Caco-2 (cell line): Measurements from ENCODE around the gene TJP2. TPM values are rescaled to one million over a fixed set of nuclear protein-coding genes. Genes with fewer than 3 reads are reported as not detected.
A peak's percentile ranks its signal among the peaks of the same experiment; 100 is the strongest.

Experiments used
- Bru-seq: library from RNA; stranded (reverse); fragments of 400-500 nt; gene quantifications from one replicate; lab custom pipeline; 2021; lab: Mats Ljungman, UMichigan
- BruChase-seq, 2 experiments: library from RNA; stranded (reverse); fragments of 400-500 nt; gene quantifications; one replicate each; lab custom pipeline; 2021; lab: Mats Ljungman, UMichigan
- BruUV-seq: library from RNA; stranded (reverse); fragments of 400-500 nt; replicated peaks from 2 replicates; lab custom pipeline; 2021; lab: Mats Ljungman, UMichigan
- CTCF ChIA-PET: fragments of 300-600 bp; sonication (Branson Sonifier 250); formaldehyde crosslinking; loops from one replicate; lab custom pipeline; 2022; ENCODE audit warnings: antibody characterized with exemption; lab: Charles Lee
- POLR2A ChIA-PET: fragments of 300-600 bp; sonication (Branson Sonifier 250); formaldehyde crosslinking; loops from one replicate; lab custom pipeline; 2022; ENCODE audit warnings: antibody characterized with exemption; lab: Charles Lee
- DNase-seq, 2 experiments: peaks; one replicate each; pipeline versions ENCODE4 v3.0.0 to v3.0.0-alpha.2; 2020 to 2022
- H3K27me3 ChIP-seq: replicated peaks from 2 replicates; pipeline ENCODE4 v1.6.0; 2011; ENCODE audit warnings: low read length; ENCODE audit not compliant: control insufficient read depth, insufficient read depth
- H3K36me3 ChIP-seq: 2 replicates; pipeline ENCODE4 v1.5.1; 2011; ENCODE audit warnings: low read length; ENCODE audit not compliant: control insufficient read depth, insufficient read depth
- H3K4me1 ChIP-seq: fragments of 250-450 bp; sonication (Bioruptor Pico); 2 replicates; pipeline ENCODE4 v1.5.1; 2020; ENCODE audit warnings: mild to moderate bottlenecking
- H3K4me3 ChIP-seq: 2 replicates; pipeline ENCODE4 v1.5.1; 2011; ENCODE audit warnings: low read depth, mild to moderate bottlenecking, control low read depth, low read length
- H3K9me3 ChIP-seq: fragments of 250-450 bp; sonication (Bioruptor Pico); 2 replicates; pipeline ENCODE4 v1.5.1; 2020; ENCODE audit warnings: mild to moderate bottlenecking, moderate library complexity
- H3K27ac Mint-ChIP-seq: one replicate; pipeline ENCODE4 v1.8.0; 2022; ENCODE audit warnings: mixed read lengths; ENCODE audit not compliant: unreplicated experiment
- H3K27me3 Mint-ChIP-seq: one replicate; pipeline ENCODE4 v1.8.0; 2022; ENCODE audit warnings: mixed read lengths; ENCODE audit not compliant: insufficient read depth, unreplicated experiment
- H3K36me3 Mint-ChIP-seq: one replicate; pipeline ENCODE4 v1.8.0; 2022; ENCODE audit warnings: mild to moderate bottlenecking, mixed read lengths; ENCODE audit not compliant: insufficient read depth, unreplicated experiment
- H3K4me1 Mint-ChIP-seq: one replicate; pipeline ENCODE4 v1.8.0; 2022; ENCODE audit warnings: low read depth, mixed read lengths; ENCODE audit not compliant: unreplicated experiment
- H3K4me3 Mint-ChIP-seq: one replicate; pipeline ENCODE4 v1.8.0; 2022; ENCODE audit warnings: mild to moderate bottlenecking, moderate library complexity, mixed read lengths; ENCODE audit not compliant: unreplicated experiment
- H3K9me3 Mint-ChIP-seq: one replicate; pipeline ENCODE4 v1.8.0; 2022; ENCODE audit warnings: mixed read lengths; ENCODE audit not compliant: unreplicated experiment
- intact Hi-C: fragments of 100-400 bp; cut with micrococcal nuclease; formaldehyde crosslinking; loops from one replicate; pipeline ENCODE4 v1.10.0; 2022; ENCODE audit not compliant: unreplicated experiment
- long read RNA-seq: library from polyadenylated mRNA; stranded (forward); transcript quantifications from one replicate; pipeline ENCODE4 v2.0.0, GENCODE V29; 2022
- total RNA-seq: library from RNA; stranded (reverse); gene quantifications from 2 replicates; pipeline ENCODE4 v1.2.3, GENCODE V29; 2022
- TF ChIP-seq, protein P1 (sequence below), 2 experiments: fragments of 200-600 bp in 1 of 2; IDR thresholded peaks; 1 replicate in 1 of 2; 2 replicates in 1 of 2; pipeline versions ENCODE4 v1.5.1 to v1.8.0; 2011 to 2022; ENCODE audit warnings: antibody characterized with exemption in 1 of 2, control low read depth in 1 of 2, inconsistent platforms in 1 of 2, low read depth in 1 of 2, low read length in 1 of 2, mild to moderate bottlenecking in 1 of 2, moderate library complexity in 1 of 2; ENCODE audit not compliant: insufficient read depth in 1 of 2, severe bottlenecking in 1 of 2, unreplicated experiment in 1 of 2

Gene TJP2
- 35.8 and 36.7 TPM in 2 replicates for total RNA-seq
- percentile 44 among the genes with signal in this experiment for Bru-seq, nascent RNA
- percentile 41 among the genes with signal in this experiment for BruChase-seq, experiment 1, labeled RNA remaining after a 2-hour chase
- BruChase-seq, experiment 2, labeled RNA remaining after a 6-hour chase: percentile 44 among the genes with signal in this experiment
- long read RNA-seq, partial matches to known transcripts: 17 of 23 reads
- long read RNA-seq, other reads (novel, unspliced or antisense): 6 of 23 reads

DNA sequence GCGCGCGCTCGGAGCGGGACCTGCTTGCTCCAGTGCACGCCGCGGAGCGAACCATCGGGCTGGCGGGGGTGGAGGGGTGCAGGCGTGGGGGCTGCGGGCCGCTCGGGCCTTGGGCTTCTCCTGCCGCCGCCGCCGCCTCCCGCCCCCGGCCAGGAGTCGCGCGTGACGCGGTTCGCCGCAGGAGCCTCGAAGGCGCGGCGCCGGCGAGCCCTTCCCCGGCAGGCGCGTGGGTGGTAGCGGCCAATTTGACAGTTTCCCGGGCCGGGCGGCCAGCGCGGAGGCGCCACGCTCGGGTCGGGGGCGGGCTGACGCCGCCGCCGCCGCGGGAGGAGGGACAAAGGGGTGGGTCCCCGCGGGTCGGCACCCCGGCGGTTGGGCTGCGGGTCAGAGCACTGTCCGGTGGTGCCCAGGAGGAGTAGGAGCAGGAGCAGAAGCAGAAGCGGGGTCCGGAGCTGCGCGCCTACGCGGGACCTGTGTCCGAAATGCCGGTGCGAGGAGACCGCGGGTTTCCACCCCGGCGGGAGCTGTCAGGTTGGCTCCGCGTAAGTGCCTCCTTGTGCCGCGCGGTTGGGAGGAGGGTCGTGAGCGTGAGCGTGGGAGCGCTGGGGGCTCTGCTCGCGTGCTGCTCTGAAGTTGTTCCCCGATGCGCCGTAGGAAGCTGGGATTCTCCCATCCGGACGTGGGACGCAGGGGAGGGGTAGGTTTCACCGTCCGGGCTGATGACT is at the start of gene TJP2:
TSS of gene TJP2 (plus strand) at position 387 of the 725 bp plus-strand sequence. CDS start at position 483, 96 bp downstream.
- Mint-ChIP-seq H3K9me3 (no peaks in the 10 kb centered on the region), H3K36me3 (peaks cover 6% of the 10 kb centered on the region), H3K27me3 (no peaks in the 10 kb centered on the region), H3K4me3 (no peak within 1 kb of the TSS), H3K27ac (no peak within 1 kb of the TSS), H3K4me1 (peaks cover 19% of the 10 kb centered on the region)
- TF ChIP-seq, protein P1, sequence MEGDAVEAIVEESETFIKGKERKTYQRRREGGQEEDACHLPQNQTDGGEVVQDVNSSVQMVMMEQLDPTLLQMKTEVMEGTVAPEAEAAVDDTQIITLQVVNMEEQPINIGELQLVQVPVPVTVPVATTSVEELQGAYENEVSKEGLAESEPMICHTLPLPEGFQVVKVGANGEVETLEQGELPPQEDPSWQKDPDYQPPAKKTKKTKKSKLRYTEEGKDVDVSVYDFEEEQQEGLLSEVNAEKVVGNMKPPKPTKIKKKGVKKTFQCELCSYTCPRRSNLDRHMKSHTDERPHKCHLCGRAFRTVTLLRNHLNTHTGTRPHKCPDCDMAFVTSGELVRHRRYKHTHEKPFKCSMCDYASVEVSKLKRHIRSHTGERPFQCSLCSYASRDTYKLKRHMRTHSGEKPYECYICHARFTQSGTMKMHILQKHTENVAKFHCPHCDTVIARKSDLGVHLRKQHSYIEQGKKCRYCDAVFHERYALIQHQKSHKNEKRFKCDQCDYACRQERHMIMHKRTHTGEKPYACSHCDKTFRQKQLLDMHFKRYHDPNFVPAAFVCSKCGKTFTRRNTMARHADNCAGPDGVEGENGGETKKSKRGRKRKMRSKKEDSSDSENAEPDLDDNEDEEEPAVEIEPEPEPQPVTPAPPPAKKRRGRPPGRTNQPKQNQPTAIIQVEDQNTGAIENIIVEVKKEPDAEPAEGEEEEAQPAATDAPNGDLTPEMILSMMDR (IDR thresholded peaks at IDR 0.05; ENCODE audit: insufficient read depth in 1 of 2, low read depth in 1 of 2, low read length in 1 of 2, severe bottlenecking in 1 of 2, unreplicated experiment in 1 of 2): no peak
- intact Hi-C loops: no loop called here
- Histone ChIP-seq H3K4me1 (no peaks in the 10 kb centered on the region), H3K9me3 (no peaks in the 10 kb centered on the region), H3K27me3 (no peaks in the 10 kb centered on the region), H3K4me3 (no peak within 1 kb of the TSS), H3K36me3 (no peaks in the 10 kb centered on the region)
- CTCF ChIA-PET: no interaction called here
- no TSS peak for BruUV-seq
- POLR2A ChIA-PET: no interaction called here
- DNase-seq: no peak

GRCh38 chr9:69130456-69131441 is 43.3 kb upstream of the TJP2 start:
- no peaks in the 10 kb centered on the region for H3K36me3 ChIP-seq
- ChIA-PET CTCF (no interaction called here), POLR2A (no interaction called here)
- peak overlapping the region; percentile 62 for H3K27ac Mint-ChIP-seq
- no peaks in the 10 kb centered on the region for H3K9me3 ChIP-seq
- BruUV-seq: no TSS peak
- no peaks in the 10 kb centered on the region for H3K9me3 Mint-ChIP-seq
- TF ChIP-seq, protein P1 (IDR thresholded peaks at IDR 0.05; ENCODE audit: insufficient read depth in 1 of 2, low read depth in 1 of 2, low read length in 1 of 2, severe bottlenecking in 1 of 2, unreplicated experiment in 1 of 2): no peak
- H3K4me3 Mint-ChIP-seq: no peak overlapping the region
- intact Hi-C loops: no loop called here
- H3K36me3 Mint-ChIP-seq: peaks cover 13% of the 10 kb centered on the region
- no peaks in the 10 kb centered on the region for H3K27me3 ChIP-seq
- H3K4me1 ChIP-seq: no peaks in the 10 kb centered on the region; the same call in 1 of the 2 replicates
- no peak overlapping the region for H3K4me3 ChIP-seq
- H3K27me3 Mint-ChIP-seq: no peaks in the 10 kb centered on the region
- peaks cover 7% of the 10 kb centered on the region for H3K4me1 Mint-ChIP-seq
- no peak for DNase-seq

- H3K9me3 ChIP-seq: no peaks in the 10 kb centered on the region
- POLR2A ChIA-PET: no interaction called here
Observed at GRCh38 chr9:69131682-69132081, 42.4 kb upstream of the TJP2 start.

More at GRCh38 chr9:69131682-69132081, 42.4 kb upstream of the TJP2 start:
- Histone ChIP-seq H3K4me3 (no peak overlapping the region), H3K4me1 (no peaks in the 10 kb centered on the region; the same call in 1 of the 2 replicates), H3K27me3 (no peaks in the 10 kb centered on the region), H3K36me3 (no peaks in the 10 kb centered on the region)
- H3K27ac Mint-ChIP-seq: no peak overlapping the region
- H3K9me3 Mint-ChIP-seq: no peaks in the 10 kb centered on the region
- DNase-seq: peak; percentile 42 to 66
- TF ChIP-seq, protein P1 (IDR thresholded peaks at IDR 0.05; ENCODE audit: insufficient read depth in 1 of 2, low read depth in 1 of 2, low read length in 1 of 2, severe bottlenecking in 1 of 2, unreplicated experiment in 1 of 2): no peak
- CTCF ChIA-PET: no interaction called here
- H3K4me3 Mint-ChIP-seq: no peak overlapping the region
- peaks cover 7% of the 10 kb centered on the region for H3K4me1 Mint-ChIP-seq
- H3K36me3 Mint-ChIP-seq: peaks cover 13% of the 10 kb centered on the region
- BruUV-seq: no TSS peak
- intact Hi-C loops: no loop called here
- no peaks in the 10 kb centered on the region for H3K27me3 Mint-ChIP-seq
